ENCODE results near the gene GIGYF1. TPM values are rescaled to one million over a fixed set of nuclear protein-coding genes. Genes with fewer than 3 reads are reported as not detected.
A peak's percentile ranks its signal among the peaks of the same experiment; 100 is the strongest.

GIGYF1 gene
- total and polyA plus RNA-seq, 7 donors, result 3.5 to 47.1 (median 26.5) TPM

DNA sequence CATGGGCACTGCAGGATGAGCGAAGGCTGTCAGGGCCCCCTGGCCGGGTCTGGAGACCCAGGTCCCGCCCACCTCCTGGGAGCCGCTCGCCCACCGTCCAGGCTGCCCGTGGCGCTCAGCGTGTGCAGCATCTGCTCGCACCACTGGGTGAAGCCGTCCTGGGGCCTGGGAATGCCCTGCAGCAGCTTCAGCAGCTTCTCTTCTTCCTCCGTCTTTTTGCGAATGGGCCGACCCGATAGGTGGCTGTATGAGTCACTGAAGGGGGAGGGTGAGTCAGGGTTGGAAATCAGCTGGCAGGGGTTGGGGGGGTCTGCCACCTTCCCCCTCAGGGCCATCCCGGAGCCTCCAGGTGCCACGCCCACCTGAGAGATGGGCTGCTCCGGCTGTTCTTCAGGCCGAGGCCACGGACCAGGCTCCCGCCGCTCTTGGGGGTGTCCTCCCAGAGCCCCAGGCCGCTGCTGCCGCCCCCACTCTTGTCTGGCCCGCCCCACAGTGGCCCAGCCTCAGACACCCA lies 11.8 kb downstream of the GIGYF1 start:
- intact Hi-C loops (cut with DNase I), result no loop called here
- peaks cover 75 to 95% (median 84%) of the 10 kb centered on the region in 4 donors for H3K36me3 ChIP-seq
- H3K9me3 ChIP-seq, result no peaks in the 10 kb centered on the region
- peak overlapping the region in 1 of 4 donors; percentile 19 for H3K27ac ChIP-seq
- 83 to 87% methylated on average over 25 of the region's 25 CpGs for WGBS, 2 donors
- H3K4me3 ChIP-seq, result no peak overlapping the region
- DNase-seq, result peak; percentile 66
- peaks cover 0 to 18% (median 8%) of the 10 kb centered on the region in 4 donors for H3K4me1 ChIP-seq
- H3K27me3 ChIP-seq, result no peaks in the 10 kb centered on the region
- TF ChIP-seq, protein P1, sequence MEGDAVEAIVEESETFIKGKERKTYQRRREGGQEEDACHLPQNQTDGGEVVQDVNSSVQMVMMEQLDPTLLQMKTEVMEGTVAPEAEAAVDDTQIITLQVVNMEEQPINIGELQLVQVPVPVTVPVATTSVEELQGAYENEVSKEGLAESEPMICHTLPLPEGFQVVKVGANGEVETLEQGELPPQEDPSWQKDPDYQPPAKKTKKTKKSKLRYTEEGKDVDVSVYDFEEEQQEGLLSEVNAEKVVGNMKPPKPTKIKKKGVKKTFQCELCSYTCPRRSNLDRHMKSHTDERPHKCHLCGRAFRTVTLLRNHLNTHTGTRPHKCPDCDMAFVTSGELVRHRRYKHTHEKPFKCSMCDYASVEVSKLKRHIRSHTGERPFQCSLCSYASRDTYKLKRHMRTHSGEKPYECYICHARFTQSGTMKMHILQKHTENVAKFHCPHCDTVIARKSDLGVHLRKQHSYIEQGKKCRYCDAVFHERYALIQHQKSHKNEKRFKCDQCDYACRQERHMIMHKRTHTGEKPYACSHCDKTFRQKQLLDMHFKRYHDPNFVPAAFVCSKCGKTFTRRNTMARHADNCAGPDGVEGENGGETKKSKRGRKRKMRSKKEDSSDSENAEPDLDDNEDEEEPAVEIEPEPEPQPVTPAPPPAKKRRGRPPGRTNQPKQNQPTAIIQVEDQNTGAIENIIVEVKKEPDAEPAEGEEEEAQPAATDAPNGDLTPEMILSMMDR (IDR thresholded peaks at IDR 0.05), result no peak
- TF ChIP-seq POLR2AphosphoS5 (IDR thresholded peaks at IDR 0.05), result no peak
- no peak for TF ChIP-seq EP300 (IDR thresholded peaks at IDR 0.05)
- TF ChIP-seq POLR2A (IDR thresholded peaks at IDR 0.05), result no peak

DNA sequence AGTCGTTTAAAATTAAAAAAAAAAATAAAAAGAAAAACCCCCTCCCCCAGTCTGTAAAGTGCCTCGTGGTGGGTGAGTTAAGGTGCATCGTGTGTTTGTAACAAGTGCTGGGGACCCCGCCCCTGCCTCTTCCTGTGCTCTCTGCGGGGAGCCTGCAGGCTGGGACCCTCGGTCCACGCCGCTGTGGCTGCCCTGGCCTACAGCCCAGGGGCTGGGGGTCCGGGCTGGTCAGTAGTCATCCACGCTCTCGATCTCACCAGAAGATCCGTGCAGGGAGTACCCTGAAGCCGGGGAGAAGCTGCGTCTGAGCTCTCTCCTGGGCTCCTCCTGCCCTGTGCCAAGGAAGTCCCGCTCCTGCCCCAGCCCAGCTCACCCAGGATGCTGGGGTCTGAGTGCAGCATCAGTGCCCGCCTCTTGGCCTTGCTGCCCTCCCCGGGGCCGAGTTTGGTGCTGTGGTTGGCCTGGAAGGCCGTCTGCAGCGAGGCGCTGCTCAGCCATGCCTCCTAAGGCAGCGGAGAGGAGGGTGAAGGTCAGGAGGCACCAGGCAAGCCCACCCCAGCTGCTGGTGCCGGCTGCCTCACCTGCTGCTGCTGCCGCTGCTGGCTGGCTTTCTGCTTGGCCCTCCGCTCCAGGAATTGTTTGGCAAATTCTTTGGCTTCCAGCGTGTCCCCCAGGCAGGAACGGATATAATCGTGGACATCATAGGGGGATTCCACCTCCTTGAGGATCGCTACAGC lies 12.4 kb downstream of the GIGYF1 start:
- Histone ChIP-seq H3K27ac (peak overlapping the region in 1 of 4 donors; percentile 19), H3K27me3 (no peaks in the 10 kb centered on the region), H3K4me3 (no peak overlapping the region), H3K4me1 (peaks cover 0 to 18% (median 12%) of the 10 kb centered on the region in 4 donors), H3K9me3 (no peaks in the 10 kb centered on the region), H3K36me3 (peaks cover 69 to 95% (median 83%) of the 10 kb centered on the region in 4 donors)
- WGBS, 2 donors, result 82 to 83% methylated on average over 29 of the region's 29 CpGs
- DNase-seq, result peak; percentile 67
- TF ChIP-seq, protein P1 (IDR thresholded peaks at IDR 0.05), result no peak
- TF ChIP-seq POLR2AphosphoS5 (IDR thresholded peaks at IDR 0.05), result peak in 1 of 4 donors; percentile 30
- intact Hi-C loops (cut with DNase I), result no loop called here

DNA sequence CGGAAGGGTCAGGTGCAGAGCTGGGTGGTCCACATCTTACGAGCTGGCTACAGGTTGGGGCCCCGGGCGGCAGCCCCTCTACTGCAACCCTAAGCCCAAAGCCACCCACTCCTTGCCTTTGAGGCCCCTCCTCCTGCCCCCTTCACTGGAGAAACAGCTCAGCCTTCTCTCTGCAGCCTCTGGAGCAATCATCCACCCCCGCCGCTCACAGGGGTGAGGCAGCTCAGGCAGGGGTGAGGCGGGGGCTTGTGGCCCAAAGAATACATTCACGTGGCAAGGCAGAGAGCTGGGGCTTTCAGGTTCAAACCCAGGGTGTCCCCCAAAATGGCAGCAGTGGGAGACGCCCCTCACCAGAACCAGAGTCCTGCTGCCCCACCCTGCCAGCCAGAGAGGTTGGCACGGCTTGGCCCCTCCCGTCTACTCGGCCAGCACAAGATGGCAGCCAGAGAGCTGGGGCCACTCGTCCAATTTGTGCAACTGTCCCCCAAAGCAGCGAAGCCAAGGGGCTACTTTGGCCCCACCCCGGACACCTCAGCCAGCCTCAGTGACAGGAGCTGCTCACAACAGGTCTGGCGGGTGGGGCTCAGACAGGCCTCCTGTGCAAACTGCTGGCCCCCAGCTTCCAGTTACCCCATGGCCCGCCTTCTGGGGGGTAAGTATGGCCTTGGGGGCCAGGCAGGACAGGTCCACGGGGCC lies 13.3 kb downstream of the GIGYF1 start:
- DNase-seq, result peak; percentile 70
- Histone ChIP-seq H3K27ac (peak overlapping the region; percentile 58 to 98 (median 66)), H3K4me3 (no peak overlapping the region), H3K9me3 (no peaks in the 10 kb centered on the region), H3K27me3 (no peaks in the 10 kb centered on the region), H3K4me1 (peaks cover 0 to 26% (median 21%) of the 10 kb centered on the region in 4 donors), H3K36me3 (peaks cover 60 to 90% (median 75%) of the 10 kb centered on the region in 4 donors)
- TF ChIP-seq EP300 (IDR thresholded peaks at IDR 0.05) (no peak), POLR2AphosphoS5 (IDR thresholded peaks at IDR 0.05) (peak in 1 of 4 donors; percentile 24)
- 81 to 87% methylated on average over 18 of the region's 18 CpGs for WGBS, 2 donors
- intact Hi-C loops (cut with DNase I), result no loop called here

DNA sequence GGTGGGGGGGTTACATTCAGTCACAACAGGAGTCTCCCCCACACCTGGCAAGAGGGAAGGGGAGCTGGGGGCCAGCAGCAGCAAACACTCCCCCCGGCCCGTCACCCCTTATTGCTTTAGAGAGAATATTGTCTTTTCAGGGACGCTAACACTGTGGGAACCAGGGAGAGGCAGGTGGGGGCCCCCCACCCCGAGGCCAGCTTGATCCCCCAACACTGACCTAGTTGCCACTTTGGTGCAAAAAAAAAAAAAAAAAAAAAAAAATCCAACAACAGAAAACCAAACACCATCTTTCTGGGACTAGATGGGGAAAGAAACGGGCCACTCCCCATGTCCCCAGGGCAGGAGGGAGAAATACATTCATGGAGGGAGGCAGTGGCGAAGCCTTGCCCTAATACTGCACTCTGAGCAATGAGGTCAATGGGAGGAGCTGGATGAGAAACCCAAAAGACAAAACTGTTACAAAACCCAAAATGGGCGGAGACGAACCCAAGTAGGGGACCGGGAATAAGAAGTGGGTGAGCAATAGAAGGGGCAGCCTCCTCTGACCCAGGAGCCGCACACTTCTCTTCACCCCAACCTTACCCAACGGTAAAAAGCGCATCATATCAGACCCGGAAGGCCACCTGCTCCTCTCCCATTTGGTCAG lies 14.0 kb downstream of the GIGYF1 start:
- 77% methylated on average over 13 of the region's 13 CpGs for WGBS, 2 donors
- intact Hi-C loops (cut with DNase I), result loop anchor here (5.0 kb wide), 1 partner anchor 213 kb away; no protein-coding TSS in a partner anchor
- TF ChIP-seq POLR2AphosphoS5 (IDR thresholded peaks at IDR 0.05), result peak in 1 of 4 donors; percentile 26
- TF ChIP-seq, protein P1 (IDR thresholded peaks at IDR 0.05), result no peak
- no peak for TF ChIP-seq EP300 (IDR thresholded peaks at IDR 0.05)
- H3K4me3 ChIP-seq, result no peak overlapping the region
- no peaks in the 10 kb centered on the region for H3K27me3 ChIP-seq
- peak overlapping the region; percentile 61 to 98 (median 67) for H3K27ac ChIP-seq
- peaks cover 0 to 26% (median 24%) of the 10 kb centered on the region in 4 donors for H3K4me1 ChIP-seq
- H3K36me3 ChIP-seq, result peaks cover 53 to 83% (median 69%) of the 10 kb centered on the region in 4 donors
- no peaks in the 10 kb centered on the region for H3K9me3 ChIP-seq
- peak; percentile 83 for DNase-seq
